Osteocyte (in vitro differentiated cells): ENCODE measurements around the gene PGAM2. TPM values are rescaled to one million over a fixed set of nuclear protein-coding genes. Genes with fewer than 3 reads are reported as not detected.

Experiments used
- DNase-seq: peaks from one replicate; pipeline ENCODE4 v3.0.0; 2021; ENCODE audit warnings: mixed read lengths; ENCODE audit not compliant: unreplicated experiment; ENCODE audit errors: extremely low spot score
- H3K27ac Mint-ChIP-seq: one replicate; pipeline ENCODE4 v1.8.0; 2021; ENCODE audit warnings: mild to moderate bottlenecking, mixed read lengths; ENCODE audit not compliant: unreplicated experiment
- H3K27me3 Mint-ChIP-seq: one replicate; pipeline ENCODE4 v1.8.0; 2021; ENCODE audit warnings: mixed read lengths; ENCODE audit not compliant: unreplicated experiment
- H3K36me3 Mint-ChIP-seq: one replicate; pipeline ENCODE4 v1.8.0; 2021; ENCODE audit warnings: mixed read lengths; ENCODE audit not compliant: unreplicated experiment
- H3K4me1 Mint-ChIP-seq: one replicate; pipeline ENCODE4 v1.8.0; 2021; ENCODE audit warnings: mixed read lengths; ENCODE audit not compliant: unreplicated experiment
- H3K4me3 Mint-ChIP-seq: one replicate; pipeline ENCODE4 v1.8.0; 2021; ENCODE audit warnings: mild to moderate bottlenecking, moderate library complexity, mixed read lengths; ENCODE audit not compliant: unreplicated experiment
- H3K9me3 Mint-ChIP-seq: one replicate; pipeline ENCODE4 v1.8.0; 2021; ENCODE audit warnings: mixed read lengths; ENCODE audit not compliant: unreplicated experiment
- CTCF ChIP-seq: fragments of 200-600 bp; sonication (generic); IDR thresholded peaks from 2 replicates; pipeline ENCODE4 v1.5.0; 2021; ENCODE audit warnings: antibody characterized with exemption, mild to moderate bottlenecking, moderate library complexity
- total RNA-seq: library from RNA; stranded (reverse); gene quantifications from 2 replicates; pipeline ENCODE4 v1.2.1, GENCODE V29; 2021

PGAM2 gene
- total RNA-seq, 1 donor from 2014 or later: 0.97 TPM

- no peaks in the 10 kb centered on the region for H3K27me3 Mint-ChIP-seq
- H3K9me3 Mint-ChIP-seq: no peaks in the 10 kb centered on the region
- DNase-seq: no peak
- peaks cover 25% of the 10 kb centered on the region for H3K4me1 Mint-ChIP-seq
- H3K36me3 Mint-ChIP-seq: peaks cover 21% of the 10 kb centered on the region
- TF ChIP-seq CTCF: no peak
- no peak overlapping the region for H3K27ac Mint-ChIP-seq
- H3K4me3 Mint-ChIP-seq: no peak overlapping the region
These were observed 12.3 kb upstream of the PGAM2 start for GRCh38 chr7:44077681-44078091.

GRCh38 chr7:44077061-44077460, 11.7 kb upstream of the PGAM2 start:
- Mint-ChIP-seq H3K27ac (no peak overlapping the region), H3K27me3 (no peaks in the 10 kb centered on the region), H3K4me3 (no peak overlapping the region), H3K4me1 (peaks cover 29% of the 10 kb centered on the region), H3K9me3 (no peaks in the 10 kb centered on the region), H3K36me3 (peaks cover 21% of the 10 kb centered on the region)
- DNase-seq: no peak
- no peak for TF ChIP-seq CTCF

GRCh38 chr7:44076101-44076895, 10.9 kb upstream of the PGAM2 start:
- H3K4me1 Mint-ChIP-seq: peaks cover 29% of the 10 kb centered on the region
- H3K27me3 Mint-ChIP-seq: no peaks in the 10 kb centered on the region
- H3K4me3 Mint-ChIP-seq: no peak overlapping the region
- no peak for DNase-seq
- peaks cover 21% of the 10 kb centered on the region for H3K36me3 Mint-ChIP-seq
- TF ChIP-seq CTCF: no peak
- no peak overlapping the region for H3K27ac Mint-ChIP-seq
- H3K9me3 Mint-ChIP-seq: no peaks in the 10 kb centered on the region

- no peak for TF ChIP-seq CTCF
- no peak for DNase-seq
- Mint-ChIP-seq H3K36me3 (peaks cover 21% of the 10 kb centered on the region), H3K27ac (no peak overlapping the region), H3K9me3 (no peaks in the 10 kb centered on the region), H3K4me1 (peaks cover 23% of the 10 kb centered on the region), H3K27me3 (no peaks in the 10 kb centered on the region), H3K4me3 (no peak overlapping the region)
These were observed 10.1 kb upstream of the PGAM2 start for GRCh38 chr7:44075296-44076075.

- H3K9me3 Mint-ChIP-seq: no peaks in the 10 kb centered on the region
- no peak overlapping the region for H3K27ac Mint-ChIP-seq
- peaks cover 23% of the 10 kb centered on the region for H3K4me1 Mint-ChIP-seq
- no peak for DNase-seq
- no peak for TF ChIP-seq CTCF
- H3K4me3 Mint-ChIP-seq: no peak overlapping the region
- peaks cover 21% of the 10 kb centered on the region for H3K36me3 Mint-ChIP-seq
- H3K27me3 Mint-ChIP-seq: no peaks in the 10 kb centered on the region
These were observed 9.0 kb upstream of the PGAM2 start for GRCh38 chr7:44074349-44074695.
